ENCODE data around the gene HAGH.

- TF ChIP-seq POLR2A (IDR thresholded peaks at IDR 0.05): no peak
- no peak for TF ChIP-seq EP300 (IDR thresholded peaks at IDR 0.05)
- no peak for TF ChIP-seq CTCF (IDR thresholded peaks at IDR 0.05)
Observed at GRCh38 chr16:1773703-1774447, 52.8 kb downstream of the HAGH start.

Data from upper lobe of left lung (tissue), 4 donors.